HepG2 (cell line): ENCODE measurements around the gene CERS6.

Experiments used
- ARNTL ChIP-seq: sonication (generic); formaldehyde crosslinking; IDR thresholded peaks from 2 replicates; pipeline ENCODE4 v1.4.0; 2020; ENCODE audit warnings: mild to moderate bottlenecking, missing genetic modification reagents
- NFYB ChIP-seq: sonication (generic); formaldehyde crosslinking; IDR thresholded peaks from 2 replicates; pipeline ENCODE4 v1.4.0; 2020; ENCODE audit warnings: missing genetic modification reagents
- TP53 ChIP-seq: sonication (generic); formaldehyde crosslinking; conservative IDR thresholded peaks from 2 replicates; pipeline ENCODE4 v1.4.0; 2020; ENCODE audit warnings: missing genetic modification reagents
- U2AF1 ChIP-seq: fragments of 200-400 bp; formaldehyde crosslinking; optimal IDR thresholded peaks from 2 replicates; pipeline ENCODE3; 2017; ENCODE audit warnings: mild to moderate bottlenecking, low read depth, low read length
- YY1 ChIP-seq: IDR thresholded peaks from 2 replicates; pipeline ENCODE4 v1.6.1; 2011; ENCODE audit warnings: low read length, low read depth, moderate library complexity, mild to moderate bottlenecking; ENCODE audit not compliant: insufficient read depth, insufficient replicate concordance
- ZBTB20 ChIP-seq: sonication (generic); formaldehyde crosslinking; IDR thresholded peaks from 2 replicates; pipeline ENCODE4 v1.8.1; 2023; ENCODE audit warnings: missing genetic modification reagents, low read depth, mild to moderate bottlenecking, borderline replicate concordance
- ZFP36L2 ChIP-seq: sonication (generic); formaldehyde crosslinking; IDR thresholded peaks from 2 replicates; pipeline ENCODE4 v1.4.0; 2020; ENCODE audit warnings: missing genetic modification reagents
- ZFP41 ChIP-seq: sonication (generic); formaldehyde crosslinking; IDR thresholded peaks from 2 replicates; pipeline ENCODE4 v1.4.0; 2020; ENCODE audit warnings: mild to moderate bottlenecking, missing genetic modification reagents, borderline replicate concordance
- ZNF20 ChIP-seq: sonication (generic); formaldehyde crosslinking; IDR thresholded peaks from 2 replicates; pipeline ENCODE4 v1.4.0; 2020; ENCODE audit warnings: mild to moderate bottlenecking, moderate library complexity, missing genetic modification reagents
- TF ChIP-seq, protein P1 (sequence below): IDR thresholded peaks from 2 replicates; pipeline ENCODE4 v1.6.1; 2012; ENCODE audit warnings: inconsistent platforms
- TF ChIP-seq, protein P2 (sequence below), 2 experiments: IDR thresholded peaks; 2 replicates each; pipeline ENCODE4 v1.6.1; 2011 to 2012; ENCODE audit warnings: low read length in 2 of 2, borderline replicate concordance in 1 of 2, low read depth in 1 of 2, mild to moderate bottlenecking in 1 of 2, moderate library complexity in 1 of 2
- TF ChIP-seq, protein P3 (sequence below): sonication (generic); formaldehyde crosslinking; IDR thresholded peaks from 2 replicates; pipeline ENCODE4 v1.5.0; 2020; ENCODE audit warnings: mild to moderate bottlenecking, missing genetic modification reagents, moderate library complexity

DNA sequence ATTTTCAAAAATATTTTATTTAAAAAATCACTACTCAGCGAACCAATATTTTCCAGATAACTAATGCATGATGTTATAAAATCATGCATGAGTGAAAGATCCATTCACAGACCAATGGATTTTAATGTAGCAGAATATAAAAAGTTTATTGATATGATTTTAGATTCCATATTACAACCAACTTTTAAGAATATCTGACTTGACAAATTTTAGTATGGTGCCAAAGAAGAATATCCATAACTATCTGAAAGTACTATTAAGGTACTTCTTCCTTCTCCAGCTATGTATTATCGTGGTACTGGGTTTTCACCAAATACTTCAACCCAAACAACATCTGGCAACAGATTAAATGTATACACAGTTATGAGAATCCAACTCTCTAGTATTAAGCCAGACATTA lies 246.5 kb downstream of the CERS6 start:
- TF ChIP-seq ARNTL (CRISPR knock-in tag) (no peak), U2AF1 (no peak), NFYB (CRISPR knock-in tag) (no peak), ZFP41 (no peak), YY1 (no peak), ZFP36L2 (CRISPR knock-in tag) (no peak), ZBTB20 (no peak), TP53 (no peak), ZNF20 (CRISPR knock-in tag) (no peak)
- TF ChIP-seq, protein P1, sequence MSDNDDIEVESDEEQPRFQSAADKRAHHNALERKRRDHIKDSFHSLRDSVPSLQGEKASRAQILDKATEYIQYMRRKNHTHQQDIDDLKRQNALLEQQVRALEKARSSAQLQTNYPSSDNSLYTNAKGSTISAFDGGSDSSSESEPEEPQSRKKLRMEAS = no peak
- TF ChIP-seq, protein P2, sequence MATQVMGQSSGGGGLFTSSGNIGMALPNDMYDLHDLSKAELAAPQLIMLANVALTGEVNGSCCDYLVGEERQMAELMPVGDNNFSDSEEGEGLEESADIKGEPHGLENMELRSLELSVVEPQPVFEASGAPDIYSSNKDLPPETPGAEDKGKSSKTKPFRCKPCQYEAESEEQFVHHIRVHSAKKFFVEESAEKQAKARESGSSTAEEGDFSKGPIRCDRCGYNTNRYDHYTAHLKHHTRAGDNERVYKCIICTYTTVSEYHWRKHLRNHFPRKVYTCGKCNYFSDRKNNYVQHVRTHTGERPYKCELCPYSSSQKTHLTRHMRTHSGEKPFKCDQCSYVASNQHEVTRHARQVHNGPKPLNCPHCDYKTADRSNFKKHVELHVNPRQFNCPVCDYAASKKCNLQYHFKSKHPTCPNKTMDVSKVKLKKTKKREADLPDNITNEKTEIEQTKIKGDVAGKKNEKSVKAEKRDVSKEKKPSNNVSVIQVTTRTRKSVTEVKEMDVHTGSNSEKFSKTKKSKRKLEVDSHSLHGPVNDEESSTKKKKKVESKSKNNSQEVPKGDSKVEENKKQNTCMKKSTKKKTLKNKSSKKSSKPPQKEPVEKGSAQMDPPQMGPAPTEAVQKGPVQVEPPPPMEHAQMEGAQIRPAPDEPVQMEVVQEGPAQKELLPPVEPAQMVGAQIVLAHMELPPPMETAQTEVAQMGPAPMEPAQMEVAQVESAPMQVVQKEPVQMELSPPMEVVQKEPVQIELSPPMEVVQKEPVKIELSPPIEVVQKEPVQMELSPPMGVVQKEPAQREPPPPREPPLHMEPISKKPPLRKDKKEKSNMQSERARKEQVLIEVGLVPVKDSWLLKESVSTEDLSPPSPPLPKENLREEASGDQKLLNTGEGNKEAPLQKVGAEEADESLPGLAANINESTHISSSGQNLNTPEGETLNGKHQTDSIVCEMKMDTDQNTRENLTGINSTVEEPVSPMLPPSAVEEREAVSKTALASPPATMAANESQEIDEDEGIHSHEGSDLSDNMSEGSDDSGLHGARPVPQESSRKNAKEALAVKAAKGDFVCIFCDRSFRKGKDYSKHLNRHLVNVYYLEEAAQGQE (IDR thresholded peaks at IDR 0.05; ENCODE audit: borderline replicate concordance in 1 of 2, low read depth in 1 of 2, low read length in 2 of 2) = no peak
- TF ChIP-seq, protein P3, sequence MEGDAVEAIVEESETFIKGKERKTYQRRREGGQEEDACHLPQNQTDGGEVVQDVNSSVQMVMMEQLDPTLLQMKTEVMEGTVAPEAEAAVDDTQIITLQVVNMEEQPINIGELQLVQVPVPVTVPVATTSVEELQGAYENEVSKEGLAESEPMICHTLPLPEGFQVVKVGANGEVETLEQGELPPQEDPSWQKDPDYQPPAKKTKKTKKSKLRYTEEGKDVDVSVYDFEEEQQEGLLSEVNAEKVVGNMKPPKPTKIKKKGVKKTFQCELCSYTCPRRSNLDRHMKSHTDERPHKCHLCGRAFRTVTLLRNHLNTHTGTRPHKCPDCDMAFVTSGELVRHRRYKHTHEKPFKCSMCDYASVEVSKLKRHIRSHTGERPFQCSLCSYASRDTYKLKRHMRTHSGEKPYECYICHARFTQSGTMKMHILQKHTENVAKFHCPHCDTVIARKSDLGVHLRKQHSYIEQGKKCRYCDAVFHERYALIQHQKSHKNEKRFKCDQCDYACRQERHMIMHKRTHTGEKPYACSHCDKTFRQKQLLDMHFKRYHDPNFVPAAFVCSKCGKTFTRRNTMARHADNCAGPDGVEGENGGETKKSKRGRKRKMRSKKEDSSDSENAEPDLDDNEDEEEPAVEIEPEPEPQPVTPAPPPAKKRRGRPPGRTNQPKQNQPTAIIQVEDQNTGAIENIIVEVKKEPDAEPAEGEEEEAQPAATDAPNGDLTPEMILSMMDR (CRISPR knock-in tag) = no peak
